HFFc6 (cell line): ENCODE measurements around the gene WBP11. TPM values are rescaled to one million over a fixed set of nuclear protein-coding genes. Genes with fewer than 3 reads are reported as not detected.

Source experiments
- DNase-seq: peaks from one replicate; pipeline ENCODE4 v3.0.0-alpha.2; 2018
- H3K27ac Mint-ChIP-seq: 2 replicates; pipeline ENCODE4 v1.8.0; 2020; ENCODE audit warnings: mild to moderate bottlenecking, mixed read lengths
- H3K27me3 Mint-ChIP-seq: 2 replicates; pipeline ENCODE4 v1.8.0; 2021; ENCODE audit warnings: mild to moderate bottlenecking, moderate library complexity, mixed read lengths; ENCODE audit not compliant: insufficient read depth
- H3K36me3 Mint-ChIP-seq: 2 replicates; pipeline ENCODE4 v1.8.0; 2021; ENCODE audit warnings: low read depth, mixed read lengths
- H3K4me1 Mint-ChIP-seq: 2 replicates; pipeline ENCODE4 v1.8.0; 2020; ENCODE audit warnings: low read depth, mixed read lengths
- H3K4me3 Mint-ChIP-seq: 2 replicates; pipeline ENCODE4 v1.8.0; 2020; ENCODE audit warnings: mild to moderate bottlenecking, moderate library complexity, mixed read lengths
- H3K9me3 Mint-ChIP-seq: 2 replicates; pipeline ENCODE4 v1.8.0; 2020; ENCODE audit warnings: mild to moderate bottlenecking, mixed read lengths
- CTCF ChIP-seq: fragments of 200-600 bp; sonication (generic); IDR thresholded peaks from 2 replicates; pipeline ENCODE4 v1.5.0; 2021; ENCODE audit warnings: antibody characterized with exemption, mild to moderate bottlenecking
- total RNA-seq, 6 experiments: library from RNA; stranded (reverse); fragmentation: NEBNext Ultra II Directional; extraction: Animal tissue kit (Norgen Biotek cat#: 25700); gene quantifications; 2 replicates in 1 of 6; 3 replicates in 5 of 6; pipeline ENCODE4 v1.2.3, GENCODE V29; 2021

Gene WBP11
- total RNA-seq, 6 experiments from 2014 or later, result 50.5 to 69.0 (median 60.8) TPM

- H3K27me3 Mint-ChIP-seq, result peaks cover 1% of the 10 kb centered on the region; the same call in 1 of the 2 replicates
- H3K36me3 Mint-ChIP-seq, result peaks cover 10% of the 10 kb centered on the region
- DNase-seq, result no peak
- no peak for TF ChIP-seq CTCF
- no peaks in the 10 kb centered on the region for H3K9me3 Mint-ChIP-seq
- H3K4me3 Mint-ChIP-seq, result no peak overlapping the region
- H3K4me1 Mint-ChIP-seq, result peaks cover 30% of the 10 kb centered on the region
- H3K27ac Mint-ChIP-seq, result no peak overlapping the region
Measured at GRCh38 chr12:14803830-14804160, 517 bp upstream of the WBP11 start.

- TF ChIP-seq CTCF, result no peak
- Mint-ChIP-seq H3K27ac (no peak overlapping the region), H3K27me3 (peaks cover 1% of the 10 kb centered on the region; the same call in 1 of the 2 replicates), H3K36me3 (peaks cover 10% of the 10 kb centered on the region), H3K4me1 (peaks cover 30% of the 10 kb centered on the region), H3K4me3 (no peak overlapping the region), H3K9me3 (no peaks in the 10 kb centered on the region)
- DNase-seq, result no peak
Measured at GRCh38 chr12:14802721-14803010, 612 bp downstream of the WBP11 start.

- DNase-seq, result no peak
- Mint-ChIP-seq H3K27me3 (peaks cover 1% of the 10 kb centered on the region; the same call in 1 of the 2 replicates), H3K4me3 (no peak overlapping the region), H3K9me3 (no peaks in the 10 kb centered on the region), H3K27ac (no peak overlapping the region), H3K36me3 (peaks cover 10% of the 10 kb centered on the region), H3K4me1 (peaks cover 30% of the 10 kb centered on the region)
- no peak for TF ChIP-seq CTCF
Measured at GRCh38 chr12:14802247-14802646, 1.0 kb downstream of the WBP11 start.

GRCh38 chr12:14795028-14795448, 8.2 kb downstream of the WBP11 start:
- Mint-ChIP-seq H3K9me3 (no peaks in the 10 kb centered on the region), H3K4me3 (no peak overlapping the region), H3K4me1 (no peaks in the 10 kb centered on the region), H3K36me3 (peaks cover 29% of the 10 kb centered on the region), H3K27ac (no peak overlapping the region), H3K27me3 (peaks cover 1% of the 10 kb centered on the region; the same call in 1 of the 2 replicates)
- TF ChIP-seq CTCF, result no peak
- DNase-seq, result no peak

- no peaks in the 10 kb centered on the region for H3K27me3 Mint-ChIP-seq
Measured at GRCh38 chr12:14785568-14785967, 17.7 kb downstream of the WBP11 start.

More at GRCh38 chr12:14785568-14785967, 17.7 kb downstream of the WBP11 start:
- no peak for TF ChIP-seq CTCF
- no peak overlapping the region for H3K27ac Mint-ChIP-seq
- H3K4me3 Mint-ChIP-seq, result no peak overlapping the region
- peaks cover 21% of the 10 kb centered on the region for H3K36me3 Mint-ChIP-seq
- DNase-seq, result no peak
- peaks cover 12% of the 10 kb centered on the region for H3K4me1 Mint-ChIP-seq
- H3K9me3 Mint-ChIP-seq, result no peaks in the 10 kb centered on the region
